ENCODE data around the gene BCLAF3. TPM values are rescaled to one million over a fixed set of nuclear protein-coding genes. Genes with fewer than 3 reads are reported as not detected.

The BCLAF3 gene
- total and polyA plus RNA-seq, 7 experiments from 2014 or later, result 2.3 to 14.1 (median 7.0) TPM

GRCh38 chrX:19986531-19986930, 4.3 kb downstream of the BCLAF3 start:
- Histone ChIP-seq H3K4me3 (ENCODE audit: low read length) (no peak overlapping the region), H3K4me1 (ENCODE audit: control insufficient read depth in 2 of 2, insufficient read depth in 2 of 2, low read length in 2 of 2) (no peaks in the 10 kb centered on the region), H3K27me3 (ENCODE audit: control insufficient read depth in 2 of 2, insufficient read depth in 2 of 2, low read length in 2 of 2) (no peaks in the 10 kb centered on the region), H3K9me3 (ENCODE audit: control insufficient read depth in 2 of 3, low read length in 3 of 3) (no peaks in the 10 kb centered on the region), H3K27ac (ENCODE audit: low read depth, low read length) (no peak overlapping the region), H3K36me3 (ENCODE audit: control insufficient read depth in 2 of 3, insufficient read depth in 3 of 3, low read length in 3 of 3) (peaks cover 0 to 4% (median 0%) of the 10 kb centered on the region in 3 experiments)
- Mint-ChIP-seq H3K27ac (peak overlapping the region in 2 of 9 donors; percentile 57 to 73), H3K36me3 (peaks cover 0 to 6% (median 3%) of the 10 kb centered on the region in 5 donors), H3K27me3 (no peaks in the 10 kb centered on the region), H3K9me3 (peaks cover 0 to 4% (median 0%) of the 10 kb centered on the region in 11 donors), H3K4me3 (no peak overlapping the region), H3K4me1 (peaks cover 9 to 33% (median 24%) of the 10 kb centered on the region in 7 donors)
- CTCF ChIA-PET, result no interaction called here
- no peak for ATAC-seq
- DNase-seq, result no peak
- POLR2A ChIA-PET, result no interaction called here
- intact Hi-C loops (cut with micrococcal nuclease), result no loop called here

- Histone ChIP-seq H3K4me1 (ENCODE audit: control insufficient read depth in 2 of 2, insufficient read depth in 2 of 2, low read length in 2 of 2) (no peaks in the 10 kb centered on the region), H3K27me3 (ENCODE audit: control insufficient read depth in 2 of 2, insufficient read depth in 2 of 2, low read length in 2 of 2) (no peaks in the 10 kb centered on the region), H3K9me3 (ENCODE audit: control insufficient read depth in 2 of 3, low read length in 3 of 3) (no peaks in the 10 kb centered on the region), H3K27ac (ENCODE audit: low read depth, low read length) (no peak overlapping the region), H3K36me3 (ENCODE audit: control insufficient read depth in 2 of 3, insufficient read depth in 3 of 3, low read length in 3 of 3) (no peaks in the 10 kb centered on the region), H3K4me3 (ENCODE audit: low read length) (no peak overlapping the region)
- peaks cover 5 to 19% (median 17%) of the 10 kb centered on the region in 5 donors for H3K36me3 Mint-ChIP-seq
- H3K4me1 Mint-ChIP-seq, result peaks cover 0 to 34% (median 24%) of the 10 kb centered on the region in 7 donors
- POLR2A ChIA-PET, result no interaction called here
- no peak overlapping the region for H3K27ac Mint-ChIP-seq
- H3K4me3 Mint-ChIP-seq, result no peak overlapping the region
- CTCF ChIA-PET, result no interaction called here
- H3K9me3 Mint-ChIP-seq, result peaks cover 0 to 5% (median 0%) of the 10 kb centered on the region in 11 donors
- no peak for ATAC-seq
- no peak for DNase-seq
- no peaks in the 10 kb centered on the region for H3K27me3 Mint-ChIP-seq
- intact Hi-C loops (cut with micrococcal nuclease), result no loop called here
Observed at GRCh38 chrX:19981947-19982346, 8.9 kb downstream of the BCLAF3 start.

GRCh38 chrX:19975845-19976244, 15.0 kb downstream of the BCLAF3 start:
- Histone ChIP-seq H3K4me3 (ENCODE audit: low read length) (no peak overlapping the region), H3K36me3 (ENCODE audit: control insufficient read depth in 2 of 3, insufficient read depth in 3 of 3, low read length in 3 of 3) (no peaks in the 10 kb centered on the region), H3K27me3 (ENCODE audit: control insufficient read depth in 2 of 2, insufficient read depth in 2 of 2, low read length in 2 of 2) (no peaks in the 10 kb centered on the region), H3K27ac (ENCODE audit: low read depth, low read length) (no peak overlapping the region), H3K4me1 (ENCODE audit: control insufficient read depth in 2 of 2, insufficient read depth in 2 of 2, low read length in 2 of 2) (no peaks in the 10 kb centered on the region), H3K9me3 (ENCODE audit: control insufficient read depth in 2 of 3, low read length in 3 of 3) (no peaks in the 10 kb centered on the region)
- POLR2A ChIA-PET, result no interaction called here
- no peak for ATAC-seq
- Mint-ChIP-seq H3K27ac (peak overlapping the region in 1 of 9 donors; percentile 54), H3K4me3 (no peak overlapping the region), H3K4me1 (peaks cover 0 to 31% (median 18%) of the 10 kb centered on the region in 7 donors), H3K9me3 (peaks cover 0 to 7% (median 0%) of the 10 kb centered on the region in 11 donors), H3K36me3 (peaks cover 5 to 22% (median 18%) of the 10 kb centered on the region in 5 donors), H3K27me3 (no peaks in the 10 kb centered on the region)
- CTCF ChIA-PET, result no interaction called here
- no peak for DNase-seq
- intact Hi-C loops (cut with micrococcal nuclease), result no loop called here

- ChIA-PET CTCF (no interaction called here), POLR2A (no interaction called here)
- intact Hi-C loops (cut with micrococcal nuclease), result no loop called here
- no peaks in the 10 kb centered on the region for H3K9me3 ChIP-seq (ENCODE audit: control insufficient read depth in 2 of 3, low read length in 3 of 3)
- DNase-seq (no peak), ATAC-seq (no peak)
- H3K36me3 ChIP-seq (ENCODE audit: control insufficient read depth in 2 of 3, insufficient read depth in 3 of 3, low read length in 3 of 3), result no peaks in the 10 kb centered on the region
- H3K4me3 Mint-ChIP-seq, result no peak overlapping the region
- peak overlapping the region in 2 of 9 donors; percentile 12 to 46 for H3K27ac Mint-ChIP-seq
- no peaks in the 10 kb centered on the region for H3K27me3 Mint-ChIP-seq
- peaks cover 0 to 4% (median 0%) of the 10 kb centered on the region in 11 donors for H3K9me3 Mint-ChIP-seq
- H3K27ac ChIP-seq (ENCODE audit: low read depth, low read length), result no peak overlapping the region
- H3K4me3 ChIP-seq (ENCODE audit: low read length), result no peak overlapping the region
- H3K27me3 ChIP-seq (ENCODE audit: control insufficient read depth in 2 of 2, insufficient read depth in 2 of 2, low read length in 2 of 2), result no peaks in the 10 kb centered on the region
- H3K4me1 Mint-ChIP-seq, result peaks cover 0 to 29% (median 18%) of the 10 kb centered on the region in 7 donors
- H3K36me3 Mint-ChIP-seq, result peaks cover 1 to 24% (median 15%) of the 10 kb centered on the region in 5 donors
- H3K4me1 ChIP-seq (ENCODE audit: control insufficient read depth in 2 of 2, insufficient read depth in 2 of 2, low read length in 2 of 2), result no peaks in the 10 kb centered on the region
Observed at GRCh38 chrX:19972984-19973383, 17.9 kb downstream of the BCLAF3 start.

GRCh38 chrX:19968276-19968675, 22.6 kb downstream of the BCLAF3 start:
- H3K4me1 ChIP-seq (ENCODE audit: control insufficient read depth in 2 of 2, insufficient read depth in 2 of 2, low read length in 2 of 2), result no peaks in the 10 kb centered on the region
- no peak overlapping the region for H3K4me3 ChIP-seq (ENCODE audit: low read length)
- Mint-ChIP-seq H3K27ac (no peak overlapping the region), H3K27me3 (no peaks in the 10 kb centered on the region), H3K36me3 (peaks cover 0 to 28% (median 14%) of the 10 kb centered on the region in 5 donors), H3K4me1 (peaks cover 0 to 13% (median 6%) of the 10 kb centered on the region in 7 donors), H3K9me3 (peaks cover 0 to 1% (median 0%) of the 10 kb centered on the region in 11 donors), H3K4me3 (no peak overlapping the region)
- H3K27me3 ChIP-seq (ENCODE audit: control insufficient read depth in 2 of 2, insufficient read depth in 2 of 2, low read length in 2 of 2), result no peaks in the 10 kb centered on the region
- no peak for DNase-seq
- POLR2A ChIA-PET, result no interaction called here
- intact Hi-C loops (cut with micrococcal nuclease), result no loop called here
- peaks cover 0 to 3% (median 0%) of the 10 kb centered on the region in 3 experiments for H3K36me3 ChIP-seq (ENCODE audit: control insufficient read depth in 2 of 3, insufficient read depth in 3 of 3, low read length in 3 of 3)
- CTCF ChIA-PET, result interaction anchor here (0.6 kb wide), 1 partner anchor 98 kb away, joined by 3 read pairs; no protein-coding TSS in a partner anchor
- H3K9me3 ChIP-seq (ENCODE audit: control insufficient read depth in 2 of 3, low read length in 3 of 3), result no peaks in the 10 kb centered on the region
- H3K27ac ChIP-seq (ENCODE audit: low read depth, low read length), result no peak overlapping the region
- ATAC-seq, result no peak

- Mint-ChIP-seq H3K4me3 (no peak overlapping the region), H3K27me3 (no peaks in the 10 kb centered on the region), H3K4me1 (peaks cover under 1 to 12% (median 6%) of the 10 kb centered on the region in 7 donors), H3K36me3 (peaks cover 0 to 28% (median 16%) of the 10 kb centered on the region in 5 donors), H3K27ac (peak overlapping the region in 1 of 9 donors; percentile 28), H3K9me3 (no peaks in the 10 kb centered on the region)
- ChIA-PET CTCF (no interaction called here), POLR2A (no interaction called here)
- intact Hi-C loops (cut with micrococcal nuclease), result no loop called here
- ATAC-seq, result no peak
- no peak overlapping the region for H3K27ac ChIP-seq (ENCODE audit: low read depth, low read length)
- no peaks in the 10 kb centered on the region for H3K9me3 ChIP-seq (ENCODE audit: control insufficient read depth in 2 of 3, low read length in 3 of 3)
- DNase-seq, result no peak
- peaks cover 0 to 3% (median 0%) of the 10 kb centered on the region in 3 experiments for H3K36me3 ChIP-seq (ENCODE audit: control insufficient read depth in 2 of 3, insufficient read depth in 3 of 3, low read length in 3 of 3)
- H3K4me3 ChIP-seq (ENCODE audit: low read length), result no peak overlapping the region
- no peaks in the 10 kb centered on the region for H3K27me3 ChIP-seq (ENCODE audit: control insufficient read depth in 2 of 2, insufficient read depth in 2 of 2, low read length in 2 of 2)
- H3K4me1 ChIP-seq (ENCODE audit: control insufficient read depth in 2 of 2, insufficient read depth in 2 of 2, low read length in 2 of 2), result no peaks in the 10 kb centered on the region
Observed at GRCh38 chrX:19966056-19966455, 24.8 kb downstream of the BCLAF3 start.

GRCh38 chrX:19964017-19964710, 26.7 kb downstream of the BCLAF3 start:
- no peak for ATAC-seq

More at GRCh38 chrX:19964017-19964710, 26.7 kb downstream of the BCLAF3 start:
- ChIA-PET CTCF (no interaction called here), POLR2A (no interaction called here)
- H3K36me3 ChIP-seq (ENCODE audit: control insufficient read depth in 2 of 3, insufficient read depth in 3 of 3, low read length in 3 of 3), result peaks cover 0 to 3% (median 0%) of the 10 kb centered on the region in 3 experiments
- peaks cover 0 to 15% (median 2%) of the 10 kb centered on the region in 7 donors for H3K4me1 Mint-ChIP-seq
- intact Hi-C loops (cut with micrococcal nuclease), result no loop called here
- no peak overlapping the region for H3K27ac ChIP-seq (ENCODE audit: low read depth, low read length)
- H3K36me3 Mint-ChIP-seq, result peaks cover 0 to 24% (median 13%) of the 10 kb centered on the region in 5 donors
- H3K27me3 Mint-ChIP-seq, result no peaks in the 10 kb centered on the region
- no peaks in the 10 kb centered on the region for H3K9me3 ChIP-seq (ENCODE audit: control insufficient read depth in 2 of 3, low read length in 3 of 3)
- H3K27ac Mint-ChIP-seq, result no peak overlapping the region
- no peaks in the 10 kb centered on the region for H3K4me1 ChIP-seq (ENCODE audit: control insufficient read depth in 2 of 2, insufficient read depth in 2 of 2, low read length in 2 of 2)
- no peak overlapping the region for H3K4me3 ChIP-seq (ENCODE audit: low read length)
- H3K9me3 Mint-ChIP-seq, result no peaks in the 10 kb centered on the region
- no peaks in the 10 kb centered on the region for H3K27me3 ChIP-seq (ENCODE audit: control insufficient read depth in 2 of 2, insufficient read depth in 2 of 2, low read length in 2 of 2)
- DNase-seq, result peak in 1 of 9 donors; percentile 33
- no peak overlapping the region for H3K4me3 Mint-ChIP-seq
